ENCODE results near the gene CABLES2. TPM values are rescaled to one million over a fixed set of nuclear protein-coding genes. Genes with fewer than 3 reads are reported as not detected.

CABLES2 gene
- polyA plus RNA-seq, 3 donors from 2014 or later, result 1.3 to 2.6 (median 2.5) TPM

- no peak for DNase-seq
- Mint-ChIP-seq H3K4me3 (no peak overlapping the region), H3K27me3 (ENCODE audit: low read depth in 3 of 3) (peaks cover 0 to 11% (median 0%) of the 10 kb centered on the region in 3 donors), H3K36me3 (peaks cover 0 to 4% (median 0%) of the 10 kb centered on the region in 3 donors), H3K4me1 (no peaks in the 10 kb centered on the region), H3K27ac (no peak overlapping the region), H3K9me3 (peaks cover 0 to 6% (median 0%) of the 10 kb centered on the region in 6 donors)
Measured at GRCh38 chr20:62352402-62353288, 54.4 kb downstream of the CABLES2 start.

GRCh38 chr20:62351469-62352401 is 55.4 kb downstream of the CABLES2 start:
- peaks cover 0 to 4% (median 0%) of the 10 kb centered on the region in 3 donors for H3K36me3 Mint-ChIP-seq
- no peak overlapping the region for H3K4me3 Mint-ChIP-seq
- H3K27ac Mint-ChIP-seq, result no peak overlapping the region
- peaks cover 0 to 11% (median 0%) of the 10 kb centered on the region in 3 donors for H3K27me3 Mint-ChIP-seq (ENCODE audit: low read depth in 3 of 3)
- H3K9me3 Mint-ChIP-seq, result peaks cover 0 to 6% (median 0%) of the 10 kb centered on the region in 6 donors
- H3K4me1 Mint-ChIP-seq, result no peaks in the 10 kb centered on the region
- DNase-seq, result no peak

GRCh38 chr20:62350629-62351422 is 56.3 kb downstream of the CABLES2 start:
- H3K4me1 Mint-ChIP-seq, result no peaks in the 10 kb centered on the region
- H3K36me3 Mint-ChIP-seq, result peaks cover 0 to 4% (median 0%) of the 10 kb centered on the region in 3 donors
- H3K27ac Mint-ChIP-seq, result no peak overlapping the region
- H3K9me3 Mint-ChIP-seq, result peaks cover 0 to 6% (median 0%) of the 10 kb centered on the region in 6 donors
- peaks cover 0 to 10% (median 0%) of the 10 kb centered on the region in 3 donors for H3K27me3 Mint-ChIP-seq (ENCODE audit: low read depth in 3 of 3)
- DNase-seq, result no peak
- H3K4me3 Mint-ChIP-seq, result no peak overlapping the region

- H3K9me3 Mint-ChIP-seq, result peaks cover 0 to 6% (median 0%) of the 10 kb centered on the region in 6 donors
- peaks cover 0 to 4% (median 0%) of the 10 kb centered on the region in 3 donors for H3K36me3 Mint-ChIP-seq
- H3K27ac Mint-ChIP-seq, result no peak overlapping the region
- peaks cover 0 to 9% (median 0%) of the 10 kb centered on the region in 3 donors for H3K27me3 Mint-ChIP-seq (ENCODE audit: low read depth in 3 of 3)
- no peaks in the 10 kb centered on the region for H3K4me1 Mint-ChIP-seq
- no peak overlapping the region for H3K4me3 Mint-ChIP-seq
- no peak for DNase-seq
Measured at GRCh38 chr20:62350098-62350628, 56.9 kb downstream of the CABLES2 start.

GRCh38 chr20:62349556-62350097 is 57.5 kb downstream of the CABLES2 start:
- Mint-ChIP-seq H3K27ac (no peak overlapping the region), H3K4me1 (no peaks in the 10 kb centered on the region), H3K27me3 (ENCODE audit: low read depth in 3 of 3) (peaks cover 0 to 9% (median 0%) of the 10 kb centered on the region in 3 donors), H3K4me3 (no peak overlapping the region), H3K9me3 (peaks cover 0 to 6% (median under 1%) of the 10 kb centered on the region in 6 donors), H3K36me3 (peaks cover 0 to 4% (median 0%) of the 10 kb centered on the region in 3 donors)
- no peak for DNase-seq

- H3K4me3 Mint-ChIP-seq, result no peak overlapping the region
- DNase-seq, result no peak
- H3K9me3 Mint-ChIP-seq, result peaks cover 0 to 6% (median under 1%) of the 10 kb centered on the region in 6 donors
- peaks cover 0 to 4% (median 0%) of the 10 kb centered on the region in 3 donors for H3K36me3 Mint-ChIP-seq
- peaks cover 0 to 9% (median 0%) of the 10 kb centered on the region in 3 donors for H3K27me3 Mint-ChIP-seq (ENCODE audit: low read depth in 3 of 3)
- no peaks in the 10 kb centered on the region for H3K4me1 Mint-ChIP-seq
- no peak overlapping the region for H3K27ac Mint-ChIP-seq
Measured at GRCh38 chr20:62348604-62349003, 58.5 kb downstream of the CABLES2 start.

GRCh38 chr20:62347445-62347844 is 59.6 kb downstream of the CABLES2 start:
- no peak overlapping the region for H3K27ac Mint-ChIP-seq
- peaks cover 0 to 8% (median 0%) of the 10 kb centered on the region in 3 donors for H3K36me3 Mint-ChIP-seq
- no peak overlapping the region for H3K4me3 Mint-ChIP-seq
- H3K4me1 Mint-ChIP-seq, result no peaks in the 10 kb centered on the region
- H3K27me3 Mint-ChIP-seq (ENCODE audit: low read depth in 3 of 3), result peaks cover 0 to 9% (median 0%) of the 10 kb centered on the region in 3 donors
- no peak for DNase-seq
- peaks cover 0 to 6% (median under 1%) of the 10 kb centered on the region in 6 donors for H3K9me3 Mint-ChIP-seq

- Mint-ChIP-seq H3K9me3 (peaks cover 0 to 6% (median under 1%) of the 10 kb centered on the region in 6 donors), H3K27me3 (ENCODE audit: low read depth in 3 of 3) (peaks cover 0 to 10% (median 0%) of the 10 kb centered on the region in 3 donors), H3K4me1 (no peaks in the 10 kb centered on the region), H3K4me3 (no peak overlapping the region), H3K36me3 (peaks cover 0 to 8% (median 0%) of the 10 kb centered on the region in 3 donors), H3K27ac (no peak overlapping the region)
- DNase-seq, result no peak
Measured at GRCh38 chr20:62347151-62347404, 60.0 kb downstream of the CABLES2 start.

GRCh38 chr20:62346398-62347150 is 60.5 kb downstream of the CABLES2 start:
- H3K4me1 Mint-ChIP-seq, result no peaks in the 10 kb centered on the region
- H3K27me3 Mint-ChIP-seq (ENCODE audit: low read depth in 3 of 3), result peaks cover 0 to 11% (median 0%) of the 10 kb centered on the region in 3 donors
- peaks cover 0 to 8% (median 0%) of the 10 kb centered on the region in 3 donors for H3K36me3 Mint-ChIP-seq
- H3K9me3 Mint-ChIP-seq, result peaks cover 0 to 6% (median under 1%) of the 10 kb centered on the region in 6 donors
- no peak overlapping the region for H3K27ac Mint-ChIP-seq
- H3K4me3 Mint-ChIP-seq, result no peak overlapping the region
- DNase-seq, result no peak

GRCh38 chr20:62345681-62346370 is 61.3 kb downstream of the CABLES2 start:
- Mint-ChIP-seq H3K4me1 (no peaks in the 10 kb centered on the region), H3K27ac (no peak overlapping the region), H3K9me3 (peaks cover 0 to 6% (median under 1%) of the 10 kb centered on the region in 6 donors), H3K4me3 (no peak overlapping the region), H3K27me3 (ENCODE audit: low read depth in 3 of 3) (peaks cover 0 to 11% (median 0%) of the 10 kb centered on the region in 3 donors), H3K36me3 (peaks cover 0 to 8% (median 0%) of the 10 kb centered on the region in 3 donors)
- DNase-seq, result no peak

GRCh38 chr20:62344782-62345181 is 62.3 kb downstream of the CABLES2 start:
- no peak for DNase-seq
- H3K9me3 Mint-ChIP-seq, result peaks cover 0 to 6% (median under 1%) of the 10 kb centered on the region in 6 donors
- no peaks in the 10 kb centered on the region for H3K4me1 Mint-ChIP-seq
- no peak overlapping the region for H3K27ac Mint-ChIP-seq
- H3K36me3 Mint-ChIP-seq, result peaks cover 0 to 8% (median 0%) of the 10 kb centered on the region in 3 donors
- H3K4me3 Mint-ChIP-seq, result no peak overlapping the region
- peaks cover 0 to 13% (median 3%) of the 10 kb centered on the region in 3 donors for H3K27me3 Mint-ChIP-seq (ENCODE audit: low read depth in 3 of 3)
